Endodermal cell (in vitro differentiated cells): ENCODE data around the gene UBE2V1. TPM values are rescaled to one million over a fixed set of nuclear protein-coding genes. Genes with fewer than 3 reads are reported as not detected.
A peak's percentile ranks its signal among the peaks of the same experiment; 100 is the strongest.

ENCODE experiments used
- DNase-seq: peaks from one replicate; pipeline ENCODE4 v3.0.0-alpha.2; 2017
- H3K27ac ChIP-seq: 2 replicates; pipeline ENCODE4 v1.5.1; 2013; ENCODE audit warnings: mild to moderate bottlenecking, low read depth, low read length, moderate library complexity
- H3K27me3 ChIP-seq: 2 replicates; pipeline ENCODE4 v1.6.1; 2013; ENCODE audit warnings: mild to moderate bottlenecking, low read length, moderate library complexity; ENCODE audit not compliant: insufficient read depth, control insufficient read depth, poor library complexity, severe bottlenecking
- H3K36me3 ChIP-seq: 2 replicates; pipeline ENCODE4 v1.7.0; 2013; ENCODE audit warnings: mild to moderate bottlenecking, low read length, moderate library complexity; ENCODE audit not compliant: control insufficient read depth, insufficient read depth
- H3K4me1 ChIP-seq: one replicate; pipeline ENCODE4 v1.7.0; 2013; ENCODE audit warnings: low read length; ENCODE audit not compliant: control insufficient read depth, insufficient read depth
- H3K4me3 ChIP-seq: 2 replicates; pipeline ENCODE4 v1.5.1; 2013; ENCODE audit warnings: mild to moderate bottlenecking, low read length, moderate library complexity
- H3K9ac ChIP-seq: 2 replicates; pipeline ENCODE4 v1.6.1; 2013; ENCODE audit warnings: mild to moderate bottlenecking, low read length, moderate library complexity; ENCODE audit not compliant: poor library complexity, severe bottlenecking; ENCODE audit errors: extremely low read depth
- H3K9me3 ChIP-seq: 2 replicates; pipeline ENCODE4 v1.6.1; 2013; ENCODE audit warnings: mild to moderate bottlenecking, low read length, moderate library complexity; ENCODE audit not compliant: control insufficient read depth
- H3K27ac Mint-ChIP-seq: 2 replicates; pipeline ENCODE4 v1.8.0; 2020; ENCODE audit warnings: mixed read lengths
- H3K27me3 Mint-ChIP-seq: 2 replicates; pipeline ENCODE4 v1.8.0; 2021; ENCODE audit warnings: mild to moderate bottlenecking, mixed read lengths; ENCODE audit not compliant: insufficient read depth
- H3K36me3 Mint-ChIP-seq: 2 replicates; pipeline ENCODE4 v1.8.0; 2020; ENCODE audit warnings: low read depth, mixed read lengths
- H3K4me1 Mint-ChIP-seq: 2 replicates; pipeline ENCODE4 v1.8.0; 2020; ENCODE audit warnings: mixed read lengths
- H3K4me3 Mint-ChIP-seq: 2 replicates; pipeline ENCODE4 v1.8.0; 2020; ENCODE audit warnings: mild to moderate bottlenecking, moderate library complexity, mixed read lengths
- H3K9me3 Mint-ChIP-seq: 2 replicates; pipeline ENCODE4 v1.8.0; 2020; ENCODE audit warnings: mild to moderate bottlenecking, mixed read lengths
- CTCF ChIP-seq: fragments of 200-600 bp; sonication (generic); conservative IDR thresholded peaks from 2 replicates; pipeline ENCODE4 v1.5.0; 2021; ENCODE audit warnings: antibody characterized with exemption, mild to moderate bottlenecking
- whole genome bisulfite sequencing, 2 experiments: methylation state at CpG; one replicate each; pipeline versions ENCODE4 v1.1.5 to v1.1.7; 2013; ENCODE audit warnings: missing lambda C conversion rate in 2 of 2, mixed read lengths in 1 of 2; ENCODE audit not compliant: insufficient coverage in 1 of 2, insufficient read length in 1 of 2; 5-methylcytosine and 5-hydroxymethylcytosine counted together
- total RNA-seq, 2 donors: library from RNA; stranded (reverse); fragmentation: NEBNext Ultra II Directional in 1 of 2; extraction: Animal tissue kit (Norgen Biotek cat#: 25700) in 1 of 2; gene quantifications; 2 replicates in 1 of 2; 3 replicates in 1 of 2; pipeline ENCODE4 v1.2.1, GENCODE V29; 2021

UBE2V1 gene
- total RNA-seq, 2 donors from 2014 or later: 165 to 168 TPM

- H3K9me3 ChIP-seq: no peaks in the 10 kb centered on the region
- no peak overlapping the region for H3K4me3 ChIP-seq
- H3K27me3 ChIP-seq: no peaks in the 10 kb centered on the region
- peaks cover 38% of the 10 kb centered on the region for H3K36me3 ChIP-seq
- Mint-ChIP-seq H3K4me1 (peaks cover 41% of the 10 kb centered on the region), H3K27me3 (peaks cover 3% of the 10 kb centered on the region), H3K36me3 (peaks cover 33% of the 10 kb centered on the region), H3K4me3 (no peak overlapping the region), H3K27ac (peak overlapping the region; percentile 56), H3K9me3 (no peaks in the 10 kb centered on the region)
- TF ChIP-seq CTCF: no peak
- H3K9ac ChIP-seq: no peak overlapping the region
- H3K27ac ChIP-seq: no peak overlapping the region
- no peaks in the 10 kb centered on the region for H3K4me1 ChIP-seq
- WGBS, 2 experiments: 89 to 91% methylated on average over 11 to 16 of the region's 16 CpGs
- DNase-seq: no peak
Observed at GRCh38 chr20:50149481-50150254, 36.7 kb upstream of the UBE2V1 start.

DNA sequence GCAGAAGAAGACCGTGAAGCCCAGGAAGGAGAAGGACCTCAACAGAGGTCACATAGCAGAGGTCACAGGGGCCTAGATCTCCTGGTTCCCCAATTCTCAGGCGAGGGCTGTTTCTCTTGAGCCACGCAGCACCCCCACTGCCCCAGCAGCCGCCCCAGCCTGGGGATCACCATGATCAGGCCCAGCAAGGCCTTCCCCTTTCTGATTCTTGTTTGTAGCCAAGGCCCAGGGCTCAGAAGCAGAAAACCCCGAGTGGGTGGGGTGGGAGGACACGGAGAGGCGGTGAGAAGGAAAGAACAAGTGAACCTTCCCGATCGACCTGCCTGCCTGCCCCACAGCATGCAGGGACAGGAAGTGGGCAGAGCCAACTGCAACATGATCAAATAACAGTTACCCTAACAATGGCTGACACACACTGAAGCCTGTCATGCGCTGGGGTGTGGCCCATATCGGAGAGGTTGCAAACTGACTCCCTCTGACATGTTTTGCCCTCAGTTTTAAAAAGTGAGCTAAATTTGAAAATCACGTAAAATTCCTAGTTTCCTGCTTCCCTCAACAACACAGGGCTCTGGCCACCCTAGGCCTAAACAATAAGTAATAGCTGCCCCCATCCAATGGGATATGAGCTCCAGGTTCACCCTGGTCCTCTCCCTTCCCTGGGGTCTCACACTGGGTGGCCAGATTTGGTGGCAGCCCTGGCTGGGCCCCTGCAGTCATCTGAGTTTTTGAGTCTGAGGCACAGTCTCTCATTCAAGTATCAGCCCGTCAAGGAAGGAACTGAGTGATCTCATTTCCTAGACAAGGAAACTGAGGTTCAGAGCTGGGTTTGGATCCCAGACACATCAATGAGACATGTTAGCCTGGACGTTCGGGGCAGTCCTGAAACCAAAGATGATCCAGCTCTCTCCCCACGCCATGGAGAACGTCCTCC, 34.0 kb upstream of the UBE2V1 start:
- peaks cover 48% of the 10 kb centered on the region for H3K36me3 ChIP-seq
- H3K4me3 ChIP-seq: no peak overlapping the region
- H3K9me3 ChIP-seq: no peaks in the 10 kb centered on the region
- WGBS, 2 experiments: 79 to 86% methylated on average over 12 to 17 of the region's 17 CpGs
- no peaks in the 10 kb centered on the region for H3K27me3 ChIP-seq
- Mint-ChIP-seq H3K27ac (peak overlapping the region; percentile 71), H3K4me1 (peaks cover 38% of the 10 kb centered on the region), H3K36me3 (peaks cover 46% of the 10 kb centered on the region), H3K4me3 (no peak overlapping the region), H3K27me3 (no peaks in the 10 kb centered on the region), H3K9me3 (no peaks in the 10 kb centered on the region)
- no peak for DNase-seq
- TF ChIP-seq CTCF: no peak
- no peak overlapping the region for H3K9ac ChIP-seq
- H3K4me1 ChIP-seq: no peaks in the 10 kb centered on the region
- H3K27ac ChIP-seq: peak overlapping the region; percentile 16

DNA sequence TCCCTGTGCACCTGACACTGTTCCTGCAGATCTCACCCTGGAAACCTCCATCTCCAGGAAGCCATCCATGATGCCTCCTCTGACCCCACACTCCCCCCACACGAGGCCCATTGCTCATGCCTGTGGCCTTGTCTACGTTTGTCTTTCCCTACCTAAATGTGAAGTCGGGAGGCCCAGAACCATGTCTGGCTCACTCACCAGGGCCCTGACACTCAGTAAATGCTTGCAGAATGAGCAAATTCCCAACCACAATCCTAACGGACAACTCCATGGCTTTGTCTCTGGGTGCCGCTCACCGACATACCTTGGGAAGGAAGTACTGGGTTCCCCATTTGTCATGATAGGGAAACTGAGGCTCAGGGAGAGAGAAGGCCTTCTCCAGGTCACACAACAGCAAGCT, 33.3 kb upstream of the UBE2V1 start:
- no peaks in the 10 kb centered on the region for H3K9me3 ChIP-seq
- WGBS, 2 experiments: 91 to 94% methylated on average over 5 to 6 of the region's 6 CpGs
- TF ChIP-seq CTCF: no peak
- no peak overlapping the region for H3K27ac ChIP-seq
- peak overlapping the region; percentile 71 for H3K27ac Mint-ChIP-seq
- H3K9me3 Mint-ChIP-seq: no peaks in the 10 kb centered on the region
- no peak overlapping the region for H3K4me3 Mint-ChIP-seq
- H3K4me3 ChIP-seq: no peak overlapping the region
- DNase-seq: no peak
- no peaks in the 10 kb centered on the region for H3K27me3 Mint-ChIP-seq
- H3K36me3 ChIP-seq: peaks cover 56% of the 10 kb centered on the region
- peaks cover 51% of the 10 kb centered on the region for H3K36me3 Mint-ChIP-seq
- no peaks in the 10 kb centered on the region for H3K4me1 ChIP-seq
- H3K4me1 Mint-ChIP-seq: peaks cover 33% of the 10 kb centered on the region
- no peaks in the 10 kb centered on the region for H3K27me3 ChIP-seq
- no peak overlapping the region for H3K9ac ChIP-seq
